GM21825 (cell line): Measurements from ENCODE around the gene PRR23E.
A peak's percentile ranks its signal among the peaks of the same experiment; 100 is the strongest.

Experiments used
- ATAC-seq: cut with Tn5 transposase; IDR thresholded peaks from one replicate; pipeline ENCODE4 v1.9.1; 2021; ENCODE audit warnings: mild to moderate bottlenecking, moderate library complexity; ENCODE audit not compliant: unreplicated experiment

PRR23E gene

GRCh38 chr3:127207727-127208482, 15.0 kb downstream of the PRR23E start:
- no peak for ATAC-seq

- no peak for ATAC-seq
These were observed 15.7 kb downstream of the PRR23E start for GRCh38 chr3:127208483-127209100.

- ATAC-seq: no peak
These were observed 16.4 kb downstream of the PRR23E start for GRCh38 chr3:127209155-127209839.

- no peak for ATAC-seq
These were observed 17.1 kb downstream of the PRR23E start for GRCh38 chr3:127209840-127210653.

GRCh38 chr3:127210654-127210943, 17.7 kb downstream of the PRR23E start:
- ATAC-seq: no peak

- no peak for ATAC-seq
These were observed 18.5 kb downstream of the PRR23E start for GRCh38 chr3:127211118-127212060.

GRCh38 chr3:127212231-127212630, 19.3 kb downstream of the PRR23E start:
- ATAC-seq: no peak

GRCh38 chr3:127212711-127213110, 19.8 kb downstream of the PRR23E start:
- no peak for ATAC-seq

GRCh38 chr3:127213381-127213918, 20.5 kb downstream of the PRR23E start:
- no peak for ATAC-seq

GRCh38 chr3:127214975-127215374, 22.0 kb downstream of the PRR23E start:
- no peak for ATAC-seq

- no peak for ATAC-seq
These were observed 22.9 kb downstream of the PRR23E start for GRCh38 chr3:127215714-127216414.

GRCh38 chr3:127216415-127217261, 23.7 kb downstream of the PRR23E start:
- ATAC-seq: peak; percentile 62

GRCh38 chr3:127217596-127218453, 24.9 kb downstream of the PRR23E start:
- ATAC-seq: no peak

- no peak for ATAC-seq
These were observed 25.6 kb downstream of the PRR23E start for GRCh38 chr3:127218454-127218922.

GRCh38 chr3:127220497-127220896, 27.6 kb downstream of the PRR23E start:
- ATAC-seq: no peak

GRCh38 chr3:127221037-127221436, 28.1 kb downstream of the PRR23E start:
- no peak for ATAC-seq

- no peak for ATAC-seq
These were observed 28.6 kb downstream of the PRR23E start for GRCh38 chr3:127221446-127222035.
